HCT116 (cell line): Measurements from ENCODE around the gene TCEAL4.

ENCODE experiments used
- CTCF ChIP-seq, 3 experiments: fragments of 200-600 bp in 1 of 3; sonication (generic) in 1 of 3; IDR thresholded peaks in 2 of 3; conservative IDR thresholded peaks in 1 of 3; 2 replicates each; pipeline ENCODE4 v1.5.1; 2012 to 2017; ENCODE audit warnings: low read depth in 2 of 3, low read length in 2 of 3, antibody characterized with exemption in 1 of 3, borderline replicate concordance in 1 of 3, control low read depth in 1 of 3, mild to moderate bottlenecking in 1 of 3, mixed read lengths in 1 of 3, mixed run types in 1 of 3, moderate library complexity in 1 of 3; ENCODE audit not compliant: insufficient read depth in 1 of 3
- EZH2 ChIP-seq: fragments of 200-600 bp; sonication (generic); IDR thresholded peaks from 2 replicates; pipeline ENCODE4 v1.6.1; 2017; ENCODE audit warnings: antibody characterized with exemption, mixed run types
- EZH2phosphoT487 ChIP-seq: fragments of 200-600 bp; IDR thresholded peaks from 2 replicates; pipeline ENCODE4 v1.6.1; 2018; ENCODE audit warnings: antibody characterized with exemption, borderline replicate concordance
- SIN3A ChIP-seq: IDR thresholded peaks from 2 replicates; pipeline ENCODE4 v1.6.1; 2012; ENCODE audit warnings: low read depth
- YY1 ChIP-seq: IDR thresholded peaks from 2 replicates; pipeline ENCODE4 v1.6.1; 2011; ENCODE audit warnings: low read length, low read depth, moderate library complexity, mild to moderate bottlenecking; ENCODE audit not compliant: insufficient replicate concordance; ENCODE audit errors: extremely low read depth

- no peak for TF ChIP-seq EZH2phosphoT487
- TF ChIP-seq YY1: no peak
- no peak for TF ChIP-seq CTCF (IDR thresholded peaks at IDR 0.05 in 2 of 3, conservative IDR thresholded peaks at IDR 0.05 in 1 of 3; ENCODE audit: borderline replicate concordance in 1 of 3, insufficient read depth in 1 of 3, low read depth in 2 of 3, low read length in 2 of 3)
- no peak for TF ChIP-seq EZH2
- no peak for TF ChIP-seq SIN3A
Measured at GRCh38 chrX:103571726-103572125, 13.6 kb upstream of the TCEAL4 start.
